Mucosa of descending colon (tissue), 3 donors: Measurements from ENCODE around the gene FAM89A. TPM values are rescaled to one million over a fixed set of nuclear protein-coding genes. Genes with fewer than 3 reads are reported as not detected.

Experiments
- ATAC-seq: fragments of 200-7000 bp; cut with Tn5 transposase; one replicate; pipeline ENCODE4 v1.9.1; 2020; ENCODE audit warnings: mild to moderate bottlenecking, moderate library complexity
- DNase-seq, 3 donors: peaks; one replicate each; pipeline ENCODE4 v3.0.0-alpha.2; 2020
- H3K36me3 ChIP-seq: fragments of 200-600 bp; one replicate; pipeline ENCODE4 v1.8.0; 2021; ENCODE audit warnings: low read depth, mild to moderate bottlenecking
- H3K4me1 ChIP-seq: fragments of 200-600 bp; one replicate; pipeline ENCODE4 v1.8.0; 2021; ENCODE audit warnings: low read depth, mild to moderate bottlenecking
- H3K4me3 ChIP-seq: fragments of 200-600 bp; one replicate; pipeline ENCODE4 v1.8.0; 2021; ENCODE audit warnings: mild to moderate bottlenecking
- H3K9me3 ChIP-seq: fragments of 200-600 bp; one replicate; pipeline ENCODE4 v1.8.0; 2021; ENCODE audit warnings: mild to moderate bottlenecking
- intact Hi-C, 2 donors: fragments of 100-400 bp; cut with DNase I in 1 of 2; cut with micrococcal nuclease in 1 of 2; formaldehyde crosslinking; loops; one replicate each; pipeline versions ENCODE4 v1.11.0 to v1.11.1; 2022; cut with DNase I, micrococcal nuclease
- total RNA-seq, 3 donors: library from RNA; stranded (reverse); fragmentation: NEBNext Ultra II Directional in 2 of 3; extraction: Animal tissue kit (Norgen Biotek cat#: 25700) in 2 of 3; gene quantifications; one replicate each; pipeline versions ENCODE4 v1.2.1 to v1.2.4, GENCODE V29; 2021 to 2023
- TF ChIP-seq, protein P1 (sequence below): fragments of 200-600 bp; IDR thresholded peaks from one replicate; pipeline ENCODE4 v1.8.0; 2022; ENCODE audit warnings: antibody characterized with exemption, mild to moderate bottlenecking
- donor health status: DM: no; HTN: no; CAD: no; lungs with moderate emphysema.
- donor health status: DM: no; HTN: no; CAD: no.
- donor health status: DM: no; HTN: yes; CAD: no.

FAM89A gene
- total RNA-seq, 3 donors from 2014 or later = 2.2 to 4.4 (median 3.0) TPM

DNA sequence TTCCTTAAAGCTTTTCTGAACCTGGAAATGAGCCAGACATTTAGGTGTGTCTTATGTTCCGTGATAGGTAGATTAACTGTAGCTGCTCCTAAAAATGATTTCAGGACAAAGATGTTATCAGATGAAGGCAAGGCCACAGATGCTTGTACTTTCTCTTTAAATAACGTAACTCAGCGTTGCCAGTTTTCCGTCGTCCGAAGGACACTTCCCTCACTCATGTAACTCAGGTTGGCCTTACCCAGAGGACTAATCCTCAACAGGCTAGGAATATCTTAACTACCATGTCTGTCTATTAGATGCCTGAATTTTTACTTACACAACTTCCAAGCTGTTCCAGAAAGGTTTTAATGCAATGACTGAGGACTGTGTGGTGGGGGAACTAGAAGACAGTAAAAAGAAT, 35.4 kb upstream of the FAM89A start:
- Histone ChIP-seq H3K9me3 (no peaks in the 10 kb centered on the region), H3K4me3 (no peak overlapping the region), H3K4me1 (no peaks in the 10 kb centered on the region), H3K36me3 (no peaks in the 10 kb centered on the region)
- no peak for DNase-seq
- no peak for ATAC-seq
- intact Hi-C loops = no loop called here
- TF ChIP-seq, protein P1, sequence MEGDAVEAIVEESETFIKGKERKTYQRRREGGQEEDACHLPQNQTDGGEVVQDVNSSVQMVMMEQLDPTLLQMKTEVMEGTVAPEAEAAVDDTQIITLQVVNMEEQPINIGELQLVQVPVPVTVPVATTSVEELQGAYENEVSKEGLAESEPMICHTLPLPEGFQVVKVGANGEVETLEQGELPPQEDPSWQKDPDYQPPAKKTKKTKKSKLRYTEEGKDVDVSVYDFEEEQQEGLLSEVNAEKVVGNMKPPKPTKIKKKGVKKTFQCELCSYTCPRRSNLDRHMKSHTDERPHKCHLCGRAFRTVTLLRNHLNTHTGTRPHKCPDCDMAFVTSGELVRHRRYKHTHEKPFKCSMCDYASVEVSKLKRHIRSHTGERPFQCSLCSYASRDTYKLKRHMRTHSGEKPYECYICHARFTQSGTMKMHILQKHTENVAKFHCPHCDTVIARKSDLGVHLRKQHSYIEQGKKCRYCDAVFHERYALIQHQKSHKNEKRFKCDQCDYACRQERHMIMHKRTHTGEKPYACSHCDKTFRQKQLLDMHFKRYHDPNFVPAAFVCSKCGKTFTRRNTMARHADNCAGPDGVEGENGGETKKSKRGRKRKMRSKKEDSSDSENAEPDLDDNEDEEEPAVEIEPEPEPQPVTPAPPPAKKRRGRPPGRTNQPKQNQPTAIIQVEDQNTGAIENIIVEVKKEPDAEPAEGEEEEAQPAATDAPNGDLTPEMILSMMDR = no peak

DNA sequence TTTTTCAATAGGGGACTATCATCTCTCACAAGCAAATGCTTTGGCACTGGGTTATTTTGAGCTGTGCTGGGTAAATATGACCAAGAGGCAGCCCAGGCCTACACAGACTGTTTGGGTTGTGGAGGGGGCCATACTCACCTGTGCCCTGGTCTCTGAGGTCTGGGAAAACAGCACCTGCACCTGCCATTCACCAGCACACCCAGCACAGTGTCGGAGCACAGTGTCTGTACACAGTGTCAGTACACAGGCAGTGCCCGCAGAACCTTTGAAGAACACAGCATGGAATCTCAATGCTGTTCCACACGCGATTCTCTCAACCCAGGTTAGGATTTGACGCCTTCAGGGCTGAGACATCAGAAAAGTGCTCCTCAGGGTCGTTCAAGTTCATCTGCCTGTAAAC, 35.0 kb upstream of the FAM89A start:
- no peaks in the 10 kb centered on the region for H3K4me1 ChIP-seq
- no peaks in the 10 kb centered on the region for H3K36me3 ChIP-seq
- H3K9me3 ChIP-seq = no peaks in the 10 kb centered on the region
- intact Hi-C loops = no loop called here
- H3K4me3 ChIP-seq = no peak overlapping the region
- no peak for ATAC-seq
- TF ChIP-seq, protein P1 = no peak
- no peak for DNase-seq

DNA sequence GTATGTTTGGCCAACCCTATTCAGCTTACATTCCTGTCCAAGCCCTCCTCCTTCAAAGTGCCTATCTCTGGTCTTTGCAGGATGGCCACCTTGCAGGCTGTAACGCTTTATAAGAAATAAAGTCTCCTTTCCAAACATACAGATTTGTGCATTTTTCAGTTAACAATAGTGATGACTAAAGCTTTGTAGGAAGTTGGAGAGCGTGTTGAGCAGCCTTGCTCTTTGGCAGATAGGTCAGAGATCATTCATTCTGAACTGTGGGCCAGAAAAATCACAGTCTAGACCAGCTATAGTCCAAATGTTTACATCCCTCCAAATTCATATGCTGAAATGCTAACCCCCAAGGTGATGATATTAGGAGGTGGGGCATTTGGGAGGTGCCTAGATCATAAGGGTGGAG, 34.0 kb upstream of the FAM89A start:
- H3K4me3 ChIP-seq = no peak overlapping the region

DNA sequence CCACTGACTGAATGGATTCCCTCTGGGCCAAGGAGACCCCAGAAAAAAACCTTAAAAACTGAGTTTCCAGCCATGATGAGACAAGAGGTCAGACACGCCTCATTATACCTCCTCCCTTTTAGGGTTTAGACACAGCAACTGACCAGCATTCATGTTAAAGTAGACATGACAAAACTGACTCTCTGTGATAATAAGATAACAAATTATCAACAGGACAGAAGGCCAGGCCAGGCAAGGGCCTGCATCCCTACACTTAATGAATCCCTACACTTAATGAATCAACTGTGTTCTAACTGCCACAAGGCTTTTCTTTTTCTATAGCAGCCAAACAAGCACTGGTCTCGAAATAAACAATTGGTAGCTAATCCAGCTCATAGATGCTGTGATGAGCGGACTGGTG, 33.3 kb upstream of the FAM89A start:
- Histone ChIP-seq H3K4me1 (no peaks in the 10 kb centered on the region), H3K4me3 (no peak overlapping the region), H3K36me3 (no peaks in the 10 kb centered on the region), H3K9me3 (no peaks in the 10 kb centered on the region)
- intact Hi-C loops = no loop called here
- DNase-seq (no peak), ATAC-seq (no peak)
- TF ChIP-seq, protein P1 = no peak

More for the DNA sequence above, 34.0 kb upstream of the FAM89A start:
- TF ChIP-seq, protein P1 = no peak
- H3K9me3 ChIP-seq = no peaks in the 10 kb centered on the region
- DNase-seq (no peak), ATAC-seq (no peak)
- H3K4me1 ChIP-seq = no peaks in the 10 kb centered on the region
- intact Hi-C loops = no loop called here
- H3K36me3 ChIP-seq = no peaks in the 10 kb centered on the region

DNA sequence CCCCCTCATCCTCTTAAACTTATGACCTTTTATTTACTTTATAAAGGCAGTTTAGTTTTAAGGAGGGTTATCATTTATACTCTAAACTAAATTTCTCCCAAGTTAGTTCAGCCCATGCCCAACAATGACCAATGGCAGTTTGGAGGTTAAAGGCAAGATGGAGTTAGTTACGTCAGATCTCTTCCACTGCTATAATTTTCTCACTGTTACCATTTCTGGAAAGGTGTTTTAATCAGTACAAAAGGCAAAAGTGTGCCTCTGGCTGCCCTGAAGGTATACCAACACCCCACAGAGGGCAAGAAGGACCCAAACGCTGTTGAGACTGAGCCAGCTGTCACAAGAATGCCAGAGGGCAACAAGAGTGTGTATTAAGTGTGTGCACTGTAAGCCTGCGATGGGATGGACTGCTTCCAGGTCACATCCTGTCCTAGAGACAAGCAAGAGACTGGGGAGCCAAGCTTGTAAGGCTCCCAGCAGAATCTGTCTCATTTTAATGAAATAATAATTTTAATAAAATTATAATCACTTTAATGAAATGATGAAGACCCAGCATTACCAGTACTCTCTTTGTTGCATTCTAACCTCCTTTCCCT, 32.5 kb upstream of the FAM89A start:
- ATAC-seq = no peak
- Histone ChIP-seq H3K36me3 (no peaks in the 10 kb centered on the region), H3K4me3 (no peak overlapping the region), H3K4me1 (no peaks in the 10 kb centered on the region), H3K9me3 (no peaks in the 10 kb centered on the region)
- DNase-seq = no peak
- TF ChIP-seq, protein P1 = no peak
- intact Hi-C loops = no loop called here

DNA sequence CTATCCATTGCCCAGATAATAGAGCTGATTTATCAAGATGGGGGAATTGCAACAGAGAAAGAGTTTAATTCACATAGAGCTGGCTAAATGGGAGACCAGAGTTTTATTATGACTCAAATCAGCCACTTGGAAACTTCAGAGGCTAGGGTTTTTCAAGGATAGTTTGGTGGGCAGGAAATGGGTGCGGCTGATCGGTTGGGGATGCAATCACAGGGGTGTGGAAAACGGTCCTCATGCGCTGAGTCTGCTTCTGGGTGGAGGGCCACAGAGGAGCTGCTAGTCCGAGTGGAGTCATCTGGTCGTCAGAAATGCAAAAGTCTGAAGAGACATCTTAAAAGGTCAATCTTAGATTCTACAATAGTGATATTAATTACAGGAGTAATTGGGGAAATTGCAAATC, 32.0 kb upstream of the FAM89A start:
- H3K4me3 ChIP-seq = no peak overlapping the region
- no peak for ATAC-seq
- TF ChIP-seq, protein P1 = no peak

More for the DNA sequence above, 32.0 kb upstream of the FAM89A start:
- Histone ChIP-seq H3K36me3 (no peaks in the 10 kb centered on the region), H3K4me1 (no peaks in the 10 kb centered on the region), H3K9me3 (no peaks in the 10 kb centered on the region)
- intact Hi-C loops = no loop called here
- no peak for DNase-seq
